Body of pancreas (tissue), 4 donors: Measurements from ENCODE around the gene TUBG2.

ENCODE experiments used
- POLR2A ChIP-seq, 3 donors: fragments of 450-650 bp; IDR thresholded peaks; one replicate each; pipeline ENCODE4 v1.6.1; 2016; ENCODE audit warnings: antibody characterized with exemption in 3 of 3, mild to moderate bottlenecking in 2 of 3
- TF ChIP-seq, protein P1 (sequence below), 7 experiments: fragments of 450-650 bp in 4 of 7; fragments of 200-600 bp in 3 of 7; sonication (generic) in 3 of 7; IDR thresholded peaks; one replicate each; pipeline ENCODE4 v1.5.1; 2016 to 2019; ENCODE audit warnings: antibody characterized with exemption in 7 of 7

DNA sequence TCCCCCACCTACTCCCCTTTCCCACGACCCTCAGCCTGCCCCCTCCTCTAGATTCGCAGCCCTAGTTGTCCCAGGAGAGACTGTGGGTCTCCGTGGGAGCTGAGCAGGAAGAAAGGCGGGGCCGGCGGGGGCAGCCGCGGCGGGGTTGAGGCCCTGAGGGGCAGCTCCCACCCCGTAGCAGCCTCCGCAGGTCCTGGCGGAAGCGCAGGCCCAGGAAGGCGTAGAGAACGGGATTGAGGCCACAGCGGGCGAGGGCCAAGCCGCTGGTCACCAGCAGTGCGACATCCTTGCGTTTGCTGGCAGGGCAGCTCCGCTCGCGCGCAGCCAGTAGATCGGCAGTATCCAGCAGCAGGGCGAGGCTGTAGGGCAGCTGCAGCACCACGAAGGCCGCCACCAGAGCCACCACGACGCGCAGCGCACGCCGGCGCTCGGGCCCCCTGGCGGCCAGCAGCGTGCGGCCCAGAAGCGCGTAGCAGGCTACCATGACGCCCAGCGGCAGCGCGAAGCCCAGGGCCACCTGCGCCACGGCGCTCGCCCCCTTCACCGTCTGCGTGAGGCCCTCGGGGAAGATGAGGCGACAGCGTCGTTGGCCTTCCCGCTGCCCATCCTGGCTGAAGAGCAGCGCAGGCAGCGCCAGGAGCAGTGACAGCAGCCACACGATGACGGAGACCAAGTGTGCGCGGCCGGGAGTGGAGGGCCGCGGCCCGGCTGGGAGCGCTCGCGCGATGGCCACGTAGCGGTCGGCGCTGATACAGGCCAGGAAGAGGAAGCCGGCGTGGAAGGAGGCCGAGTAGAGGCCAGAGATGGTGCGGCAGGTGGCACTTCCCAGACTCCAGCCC lies 20.6 kb downstream of the TUBG2 start:
- TF ChIP-seq, protein P1, sequence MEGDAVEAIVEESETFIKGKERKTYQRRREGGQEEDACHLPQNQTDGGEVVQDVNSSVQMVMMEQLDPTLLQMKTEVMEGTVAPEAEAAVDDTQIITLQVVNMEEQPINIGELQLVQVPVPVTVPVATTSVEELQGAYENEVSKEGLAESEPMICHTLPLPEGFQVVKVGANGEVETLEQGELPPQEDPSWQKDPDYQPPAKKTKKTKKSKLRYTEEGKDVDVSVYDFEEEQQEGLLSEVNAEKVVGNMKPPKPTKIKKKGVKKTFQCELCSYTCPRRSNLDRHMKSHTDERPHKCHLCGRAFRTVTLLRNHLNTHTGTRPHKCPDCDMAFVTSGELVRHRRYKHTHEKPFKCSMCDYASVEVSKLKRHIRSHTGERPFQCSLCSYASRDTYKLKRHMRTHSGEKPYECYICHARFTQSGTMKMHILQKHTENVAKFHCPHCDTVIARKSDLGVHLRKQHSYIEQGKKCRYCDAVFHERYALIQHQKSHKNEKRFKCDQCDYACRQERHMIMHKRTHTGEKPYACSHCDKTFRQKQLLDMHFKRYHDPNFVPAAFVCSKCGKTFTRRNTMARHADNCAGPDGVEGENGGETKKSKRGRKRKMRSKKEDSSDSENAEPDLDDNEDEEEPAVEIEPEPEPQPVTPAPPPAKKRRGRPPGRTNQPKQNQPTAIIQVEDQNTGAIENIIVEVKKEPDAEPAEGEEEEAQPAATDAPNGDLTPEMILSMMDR (IDR thresholded peaks at IDR 0.05) = peak; percentile 83 to 98 (median 90)
- peak; percentile 31 to 57 (median 50) for TF ChIP-seq POLR2A (IDR thresholded peaks at IDR 0.05)
